ENCODE data around the gene MS4A8. TPM values are rescaled to one million over a fixed set of nuclear protein-coding genes. Genes with fewer than 3 reads are reported as not detected.

Gene MS4A8
- polyA plus RNA-seq, 1 donor, result 8.0 TPM

GRCh38 chr11:60763692-60764369 is 64.4 kb downstream of the MS4A8 start:
- no peak for DNase-seq (ENCODE audit: low read depth)

DNA sequence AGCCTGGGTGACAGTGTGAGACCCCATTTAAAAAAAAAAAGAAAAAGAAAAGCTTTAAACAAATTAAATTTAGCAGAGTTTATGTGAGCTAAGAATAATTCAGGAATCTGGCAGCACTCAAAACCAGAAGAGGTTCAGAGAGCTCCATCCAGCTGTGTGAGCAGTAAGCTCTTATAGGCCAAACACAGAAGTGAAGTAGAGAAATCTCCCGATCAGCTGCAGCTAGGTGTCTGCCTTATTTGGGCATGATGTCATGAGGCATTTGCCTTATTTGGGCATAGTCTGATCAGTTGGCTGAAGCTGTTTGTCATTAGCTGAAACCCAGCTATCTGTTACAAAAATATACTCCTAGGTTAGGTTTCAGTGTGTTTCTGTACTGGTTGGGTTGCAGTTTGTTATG is 65.5 kb downstream of the MS4A8 start:
- no peak for DNase-seq (ENCODE audit: low read depth)

- DNase-seq (ENCODE audit: low read depth), result no peak
These were observed 65.9 kb downstream of the MS4A8 start for GRCh38 chr11:60765355-60765754.

Other genes with a start within 250 kb of the MS4A8 start
- 0.68 TPM for gene MS4A1, start 243.8 kb upstream of the MS4A8 start, polyA plus RNA-seq (ENCODE audit: insufficient read length)
- gene MS4A12, start 206.8 kb upstream of the MS4A8 start, polyA plus RNA-seq (ENCODE audit: insufficient read length), result not detected
- not detected for gene MS4A13, start 184.2 kb upstream of the MS4A8 start, polyA plus RNA-seq (ENCODE audit: insufficient read length)
- not detected for gene MS4A18, start 25.1 kb downstream of the MS4A8 start, polyA plus RNA-seq (ENCODE audit: insufficient read length)
- not detected for gene MS4A15, start 57.3 kb downstream of the MS4A8 start, polyA plus RNA-seq (ENCODE audit: insufficient read length)
- 0.08 TPM for gene MS4A10, start 85.7 kb downstream of the MS4A8 start, polyA plus RNA-seq (ENCODE audit: insufficient read length)
- 18.0 TPM for gene CCDC86, start 142.5 kb downstream of the MS4A8 start, polyA plus RNA-seq (ENCODE audit: insufficient read length)
- gene PTGDR2, start 156.3 kb downstream of the MS4A8 start, polyA plus RNA-seq (ENCODE audit: insufficient read length), result 1.4 TPM
- not detected for gene ZP1, start 167.9 kb downstream of the MS4A8 start, polyA plus RNA-seq (ENCODE audit: insufficient read length)
- gene PRPF19, start 207.0 kb downstream of the MS4A8 start, polyA plus RNA-seq (ENCODE audit: insufficient read length), result 56.6 TPM
- gene TMEM109, start 214.5 kb downstream of the MS4A8 start, polyA plus RNA-seq (ENCODE audit: insufficient read length), result 99.9 TPM
- gene TMEM132A, start 224.8 kb downstream of the MS4A8 start, polyA plus RNA-seq (ENCODE audit: insufficient read length), result 36.0 TPM

All from forelimb muscle (tissue), 1 donor.